K562 (cell line): ENCODE data around the gene ATP12A. TPM values are rescaled to one million over a fixed set of nuclear protein-coding genes. Genes with fewer than 3 reads are reported as not detected.
A peak's percentile ranks its signal among the peaks of the same experiment; 100 is the strongest.

Source experiments
- ATAC-seq: fragments of 200-7000 bp; cut with Tn5 transposase; 3 replicates; pipeline ENCODE4 v1.9.1; 2020; ENCODE audit warnings: moderate library complexity
- BruUV-seq: library from RNA; stranded (reverse); fragments of 400-500 nt; replicated peaks from 2 replicates; lab custom pipeline; 2021; lab: Mats Ljungman, UMichigan
- CTCF ChIA-PET: fragments of 300-600 bp; formaldehyde crosslinking; extraction: SDS; loops from one replicate; lab custom pipeline; 2021; ENCODE audit warnings: low intra/inter-chr PET ratio; lab: Yijun Ruan, JAX
- POLR2A ChIA-PET: fragments of 300-600, 350-650 bp; sonication (Branson Sonifier 250); formaldehyde crosslinking; extraction: SDS; loops from one replicate; lab custom pipeline; 2021; ENCODE audit warnings: antibody characterized with exemption, inconsistent platforms; lab: Yijun Ruan, JAX
- DNase-seq, 4 experiments: peaks; one replicate each; pipeline versions ENCODE4 v3.0.0 to v3.0.0-alpha.2; 2011 to 2018; ENCODE audit warnings: low spot score in 3 of 4, mixed read lengths in 3 of 4; ENCODE audit errors: extremely low read depth in 1 of 4
- FAIRE-seq: peaks from 2 replicates; lab custom pipeline; 2011; peaks lifted over from hg19 to GRCh38; lab: Jason Lieb, UNC
- H2AFZ ChIP-seq: 2 replicates; pipeline ENCODE4 v1.6.0; 2011; ENCODE audit warnings: low read depth, low read length, control low read depth, inconsistent platforms
- H3K27ac ChIP-seq: fragments of 200-600 bp; 3 replicates; pipeline ENCODE4 v1.8.0; 2011; ENCODE audit warnings: low read depth, mild to moderate bottlenecking, control low read depth, inconsistent platforms, low read length, moderate library complexity, mixed read lengths; ENCODE audit errors: extremely low read depth
- H3K27me3 ChIP-seq, 2 experiments: fragments of 300-600 bp in 1 of 2; 2 replicates in 1 of 2; 3 replicates in 1 of 2; pipeline versions ENCODE4 v1.6.0 to v1.8.0; 2011; ENCODE audit warnings: inconsistent platforms in 2 of 2, low read length in 2 of 2, mild to moderate bottlenecking in 1 of 2, mixed read lengths in 1 of 2, moderate library complexity in 1 of 2; ENCODE audit not compliant: control insufficient read depth in 2 of 2, insufficient read depth in 2 of 2
- H3K36me3 ChIP-seq: fragments of 300-600 bp; 3 replicates; pipeline ENCODE4 v1.8.0; 2011; ENCODE audit warnings: mild to moderate bottlenecking, low read length, inconsistent platforms; ENCODE audit not compliant: control insufficient read depth, insufficient read depth
- H3K4me1 ChIP-seq, 2 experiments: fragments of 200-600 bp in 1 of 2; replicated peaks in 1 of 2; 2 replicates in 1 of 2; 3 replicates in 1 of 2; pipeline versions ENCODE4 v1.5.1 to v1.8.0; 2011; ENCODE audit warnings: inconsistent platforms in 2 of 2, low read length in 2 of 2, mild to moderate bottlenecking in 1 of 2, mixed read lengths in 1 of 2, moderate library complexity in 1 of 2; ENCODE audit not compliant: control insufficient read depth in 2 of 2, insufficient read depth in 2 of 2
- H3K4me2 ChIP-seq: 2 replicates; pipeline ENCODE4 v1.6.1; 2011; ENCODE audit warnings: low read length, control low read depth, inconsistent platforms, mixed read lengths; ENCODE audit not compliant: insufficient read depth
- H3K4me3 ChIP-seq: fragments of 200-600 bp; sonication (generic), shearing (Covaris generic); 2 replicates; pipeline ENCODE4 v1.5.1; 2016; ENCODE audit warnings: control low read depth, inconsistent platforms
- H3K79me2 ChIP-seq: fragments of 200-600 bp; 3 replicates; pipeline ENCODE4 v1.8.0; 2011; ENCODE audit warnings: low read length, inconsistent platforms; ENCODE audit not compliant: control insufficient read depth, insufficient read depth
- H3K9ac ChIP-seq, 2 experiments: 2 replicates each; pipeline versions ENCODE4 v1.6.0 to v1.6.1; 2011; ENCODE audit warnings: low read depth in 2 of 2, low read length in 2 of 2, control low read depth in 1 of 2, inconsistent platforms in 1 of 2, mild to moderate bottlenecking in 1 of 2, mixed read lengths in 1 of 2; ENCODE audit not compliant: insufficient read depth in 1 of 2
- H3K9me1 ChIP-seq: one replicate; pipeline ENCODE4 v1.6.0; 2011; ENCODE audit warnings: inconsistent platforms, mild to moderate bottlenecking, low read length, moderate library complexity; ENCODE audit not compliant: control insufficient read depth, insufficient read depth
- H3K9me3 ChIP-seq: replicated peaks from 2 replicates; pipeline ENCODE4 v1.5.1; 2011; ENCODE audit warnings: low read depth, low read length, inconsistent platforms; ENCODE audit not compliant: control insufficient read depth, insufficient read depth
- H4K20me1 ChIP-seq: replicated peaks from 2 replicates; pipeline ENCODE4 v1.6.1; 2011; ENCODE audit warnings: low read length, inconsistent platforms, mixed read lengths; ENCODE audit not compliant: control insufficient read depth, insufficient read depth
- DLX4 ChIP-seq: fragments of 250-450 bp; sonication (Bioruptor Pico); IDR thresholded peaks from 2 replicates; pipeline ENCODE4 v1.6.1; 2021; ENCODE audit warnings: mild to moderate bottlenecking
- HOXB6 ChIP-seq: fragments of 250-450 bp; sonication (Bioruptor Pico); IDR thresholded peaks from 2 replicates; pipeline ENCODE4 v1.5.1; 2022; ENCODE audit warnings: mild to moderate bottlenecking, borderline replicate concordance
- MTA1 ChIP-seq: fragments of 450-650 bp; IDR thresholded peaks from 2 replicates; pipeline ENCODE4 v1.6.1; 2017; ENCODE audit warnings: borderline replicate concordance
- SAFB2 ChIP-seq: fragments of 200-400 bp; formaldehyde crosslinking; IDR thresholded peaks from 2 replicates; pipeline ENCODE4 v1.6.1; 2018; ENCODE audit warnings: borderline replicate concordance, low read length, low read depth, moderate library complexity; ENCODE audit not compliant: severe bottlenecking
- SETDB1 ChIP-seq: IDR thresholded peaks from one replicate; pipeline ENCODE4 v1.6.1; 2012; ENCODE audit warnings: low read length, control low read depth, inconsistent platforms
- YBX1 ChIP-seq: fragments of 450-650 bp; IDR thresholded peaks from 2 replicates; pipeline ENCODE4 v1.7.1; 2016; ENCODE audit warnings: mild to moderate bottlenecking
- ZNF407 ChIP-seq: fragments of 450-650 bp; IDR thresholded peaks from 2 replicates; pipeline ENCODE4 v1.6.1; 2016; ENCODE audit warnings: low read depth
- WGBS: fragments of 100-300 bp; shearing (Covaris generic); methylation state at CpG from one replicate; pipeline ENCODE4 v1.1.6; 2016; ENCODE audit warnings: low coverage, mixed read lengths; ENCODE audit not compliant: insufficient coverage; ENCODE audit errors: missing lambda C conversion rate; 5-methylcytosine and 5-hydroxymethylcytosine counted together
- in situ Hi-C: fragments of 300-500 bp; cut with MboI; formaldehyde crosslinking; loops from 4 replicates; pipeline ENCODE4 v1.15.0; 2018; ENCODE audit warnings: inconsistent platforms, mixed read lengths
- intact Hi-C: fragments of 100-400 bp; cut with micrococcal nuclease; formaldehyde crosslinking; loops from 2 replicates; pipeline ENCODE4 v1.14.2; 2022
- polyA plus RNA-seq, 8 experiments: library from polyadenylated mRNA; depleted of rRNA in 4 of 8; stranded (reverse) in 5 of 8; unstranded in 3 of 8; fragments of >200 nt; fragmentation: Nextera tagmentation in 2 of 8; fragmentation: Illumina TruSeq in 1 of 8; extraction: Ambion mirVana in 2 of 8; extraction: Trizol in 1 of 8; gene quantifications; 2 replicates each; pipeline versions ENCODE4 v1.2.1 to v1.2.3, GENCODE V29; 2011 to 2014; ENCODE audit warnings: inconsistent platforms in 1 of 8, missing spikeins in 1 of 8
- total RNA-seq, 7 experiments: library from RNA; depleted of rRNA in 6 of 7; stranded (reverse); fragments of >200 nt in 6 of 7; fragmentation: Illumina TruSeq in 2 of 7; extraction: Trizol in 2 of 7; gene quantifications; 2 replicates each; pipeline versions ENCODE4 v1.2.1 to v1.2.3, GENCODE V29; 2011 to 2021; ENCODE audit warnings: low replicate concordance in 1 of 7

ATP12A gene
- total and polyA plus RNA-seq, 9 of the 15 experiments (the other 6 are each of a cell fraction or from before 2014, with no cell fraction given) = not detected

GRCh38 chr13:24746618-24747247, 66.5 kb downstream of the ATP12A start:
- Histone ChIP-seq H3K4me2 (no peak overlapping the region), H4K20me1 (no peaks in the 10 kb centered on the region)
- TF ChIP-seq SAFB2 (no peak), MTA1 (no peak), SETDB1 (no peak), YBX1 (no peak), ZNF407 (no peak), DLX4 (CRISPR knock-in tag) (no peak), HOXB6 (CRISPR knock-in tag) (no peak)
- TF ChIP-seq, all 486 proteins: peak for 0
- no peak overlapping the region for H2AFZ ChIP-seq
- H3K27me3 ChIP-seq = peaks cover 2 to 14% of the 10 kb centered on the region in 2 experiments; a peak in 2 of 5 replicates
- H3K36me3 ChIP-seq = no peaks in the 10 kb centered on the region
- ChIA-PET POLR2A (no interaction called here), CTCF (no interaction called here)
- H3K27ac ChIP-seq = no peak overlapping the region
- in situ Hi-C loops (loop anchor here (25.0 kb wide), 1 partner anchor 241 kb away; no protein-coding TSS in a partner anchor), intact Hi-C loops (no loop called here)
- FAIRE-seq (no peak), DNase-seq (no peak), ATAC-seq (0 out of 3 replicates have a peak, but pooled peaks have one; percentile 44)
- H3K9ac ChIP-seq = no peak overlapping the region
- no peak overlapping the region for H3K4me3 ChIP-seq
- H3K9me1 ChIP-seq = no peaks in the 10 kb centered on the region
- BruUV-seq = no TSS peak
- H3K4me1 ChIP-seq = peaks cover 0 to 21% of the 10 kb centered on the region in 2 experiments; a peak in 2 of 5 replicates
- 20% methylated on average over 27 of the region's 56 CpGs for WGBS
- no peaks in the 10 kb centered on the region for H3K9me3 ChIP-seq
- H3K79me2 ChIP-seq = no peaks in the 10 kb centered on the region
